ENCODE data around the gene PAGE4. TPM values are rescaled to one million over a fixed set of nuclear protein-coding genes. Genes with fewer than 3 reads are reported as not detected.

Gene PAGE4
- total and polyA plus RNA-seq, 9 of the 15 experiments (the other 6 are each of a cell fraction or from before 2014, with no cell fraction given), result 0.99 to 8.0 (median 3.9) TPM

- TF ChIP-seq CHD7 (IDR thresholded peaks at IDR 0.05; ENCODE audit: low read depth, low read length), result no peak
- no peak for TF ChIP-seq NR2C2 (CRISPR knock-in tag; IDR thresholded peaks at IDR 0.05)
- no peak for TF ChIP-seq NR2C2 (tag; IDR thresholded peaks at IDR 0.05)
- no peak for TF ChIP-seq PREB (CRISPR knock-in tag; IDR thresholded peaks at IDR 0.05)
- TF ChIP-seq SRSF9 (IDR thresholded peaks at IDR 0.05; ENCODE audit: borderline replicate concordance, low read depth, low read length), result no peak
- TF ChIP-seq NEUROD1 (IDR thresholded peaks at IDR 0.05; ENCODE audit: borderline replicate concordance, low read depth, low read length, partially characterized antibody), result no peak
- no peak for TF ChIP-seq SMAD3 (CRISPR knock-in tag; conservative IDR thresholded peaks at IDR 0.05)
- no peak for TF ChIP-seq NRF1 (conservative IDR thresholded peaks at IDR 0.05 in 1 of 2, IDR thresholded peaks at IDR 0.05 in 1 of 2)
- no peak for TF ChIP-seq MLLT1 (IDR thresholded peaks at IDR 0.05)
- TF ChIP-seq CTCF (IDR thresholded peaks at IDR 0.05 in 2 of 3, conservative IDR thresholded peaks at IDR 0.05 in 1 of 3; ENCODE audit: insufficient read depth in 2 of 3, low read depth in 1 of 3, low read length in 3 of 3), result no peak
Observed at GRCh38 chrX:49784747-49785280, 44.3 kb upstream of the PAGE4 start (continued).
